Stomach (tissue), 4 donors: Measurements from ENCODE around the gene TMEM87B.

Experiments
- EP300 ChIP-seq: sonication (generic); formaldehyde crosslinking; IDR thresholded peaks from one replicate; pipeline ENCODE4 v1.6.1; 2017; ENCODE audit warnings: antibody characterized with exemption
- POLR2A ChIP-seq, 4 donors: fragments of 450-650 bp; IDR thresholded peaks; one replicate each; pipeline ENCODE4 v1.6.1; 2016; ENCODE audit warnings: antibody characterized with exemption in 4 of 4, control low read depth in 2 of 4, mild to moderate bottlenecking in 1 of 4, moderate library complexity in 1 of 4
- POLR2AphosphoS5 ChIP-seq, 3 donors: sonication (generic); formaldehyde crosslinking; IDR thresholded peaks; one replicate each; pipeline ENCODE4 v1.6.1; 2016; ENCODE audit warnings: antibody characterized with exemption in 3 of 3
- TF ChIP-seq, protein P1 (sequence below), 7 experiments: fragments of 450-650 bp in 4 of 7; fragments of 200-600 bp in 3 of 7; sonication (generic) in 3 of 7; IDR thresholded peaks; one replicate each; pipeline ENCODE4 v1.5.1; 2016 to 2019; ENCODE audit warnings: antibody characterized with exemption in 7 of 7, control low read depth in 2 of 7, mild to moderate bottlenecking in 1 of 7

DNA sequence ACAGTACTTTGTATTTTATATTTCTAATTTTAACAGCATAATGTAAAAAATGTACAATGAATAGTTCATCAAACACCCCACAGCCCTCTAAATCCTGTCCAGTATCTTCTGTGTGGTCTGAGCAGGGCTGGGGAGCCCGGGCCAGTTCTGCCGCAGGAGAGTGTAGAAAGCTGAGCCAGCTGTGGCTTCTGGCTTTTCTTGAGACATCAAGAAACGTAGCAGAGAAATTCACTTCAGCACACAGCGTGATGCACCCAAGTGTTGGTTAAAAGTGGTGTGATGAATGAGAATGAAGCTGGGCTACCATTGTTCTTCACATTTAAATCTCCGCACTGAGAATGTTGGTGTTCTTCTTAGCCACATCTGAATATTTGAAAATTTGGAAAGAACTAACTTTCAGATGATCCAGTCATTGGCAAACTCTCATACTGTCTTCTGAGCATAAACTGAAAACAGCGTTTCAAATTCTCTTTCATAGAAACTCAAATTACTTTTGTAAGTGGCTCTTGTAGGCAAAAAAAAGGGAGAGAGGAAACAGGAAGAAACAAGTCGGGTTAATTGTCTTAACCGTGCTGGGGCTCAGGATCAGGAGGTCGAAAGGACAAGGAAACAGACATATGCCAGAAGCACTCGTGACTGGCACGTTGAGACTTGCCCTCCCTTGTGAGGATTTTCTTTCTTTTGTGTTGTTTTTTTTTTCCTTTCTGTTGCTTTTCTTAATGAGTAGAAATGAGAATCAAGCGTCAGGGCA lies 23.4 kb upstream of the TMEM87B start:
- TF ChIP-seq, protein P1, sequence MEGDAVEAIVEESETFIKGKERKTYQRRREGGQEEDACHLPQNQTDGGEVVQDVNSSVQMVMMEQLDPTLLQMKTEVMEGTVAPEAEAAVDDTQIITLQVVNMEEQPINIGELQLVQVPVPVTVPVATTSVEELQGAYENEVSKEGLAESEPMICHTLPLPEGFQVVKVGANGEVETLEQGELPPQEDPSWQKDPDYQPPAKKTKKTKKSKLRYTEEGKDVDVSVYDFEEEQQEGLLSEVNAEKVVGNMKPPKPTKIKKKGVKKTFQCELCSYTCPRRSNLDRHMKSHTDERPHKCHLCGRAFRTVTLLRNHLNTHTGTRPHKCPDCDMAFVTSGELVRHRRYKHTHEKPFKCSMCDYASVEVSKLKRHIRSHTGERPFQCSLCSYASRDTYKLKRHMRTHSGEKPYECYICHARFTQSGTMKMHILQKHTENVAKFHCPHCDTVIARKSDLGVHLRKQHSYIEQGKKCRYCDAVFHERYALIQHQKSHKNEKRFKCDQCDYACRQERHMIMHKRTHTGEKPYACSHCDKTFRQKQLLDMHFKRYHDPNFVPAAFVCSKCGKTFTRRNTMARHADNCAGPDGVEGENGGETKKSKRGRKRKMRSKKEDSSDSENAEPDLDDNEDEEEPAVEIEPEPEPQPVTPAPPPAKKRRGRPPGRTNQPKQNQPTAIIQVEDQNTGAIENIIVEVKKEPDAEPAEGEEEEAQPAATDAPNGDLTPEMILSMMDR (IDR thresholded peaks at IDR 0.05): no peak
- TF ChIP-seq POLR2A (IDR thresholded peaks at IDR 0.05): no peak
- no peak for TF ChIP-seq EP300
- no peak for TF ChIP-seq POLR2AphosphoS5 (IDR thresholded peaks at IDR 0.05)
